Anterior cingulate cortex (tissue), 58 donors: ENCODE measurements around the gene ST6GALNAC1.
A peak's percentile ranks its signal among the peaks of the same experiment; 100 is the strongest.
"Not testable (repeated sequence)": the region's sequence is repeated elsewhere in the genome, so short reads cannot be mapped to it uniquely, and the experiment has no call there.

Experiments
- DNase-seq, 58 donors: peaks; one replicate each; lab custom pipeline; 2025; lab: John Stamatoyannopoulos, UW

The ST6GALNAC1 gene

DNA sequence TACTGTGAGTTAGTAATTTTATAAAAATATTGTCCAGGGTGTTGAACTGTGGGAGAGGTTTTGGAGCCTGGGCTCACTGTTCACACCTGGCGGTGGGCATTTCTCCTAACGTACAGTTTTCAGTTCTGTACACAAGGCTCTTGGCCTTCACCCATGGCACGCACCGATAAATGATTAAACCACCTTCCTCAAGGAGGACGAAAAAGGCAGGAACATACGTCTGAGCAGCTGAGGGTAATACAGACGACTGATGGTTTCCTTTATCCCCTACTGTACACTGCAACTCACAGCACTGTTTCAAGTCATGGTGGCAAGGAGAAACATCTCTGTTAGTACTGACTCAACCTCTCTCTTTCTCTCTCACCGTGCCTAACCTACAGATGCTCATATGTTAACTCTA is 1.4 kb upstream of the ST6GALNAC1 start:
- no peak for DNase-seq

DNA sequence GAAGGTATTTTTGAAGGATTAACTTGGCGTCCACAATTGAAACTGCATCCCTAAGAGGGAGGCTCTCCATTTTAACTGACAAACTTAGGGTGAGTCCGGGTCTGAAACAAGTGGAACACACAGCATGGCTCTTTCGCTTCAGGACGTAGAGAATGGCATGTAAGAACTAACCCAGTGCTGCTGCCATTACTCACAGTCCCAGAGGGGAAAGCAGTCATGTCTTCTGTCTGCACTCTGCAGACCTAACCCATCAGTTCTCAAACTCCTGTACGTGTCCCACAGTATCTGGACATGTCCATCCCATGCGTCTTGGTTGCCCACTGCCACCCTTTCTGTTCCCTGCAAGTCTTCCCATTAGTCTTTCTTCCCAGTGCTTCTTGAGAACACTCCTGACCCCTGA is 563 bp downstream of the ST6GALNAC1 start:
- no peak for DNase-seq

DNA sequence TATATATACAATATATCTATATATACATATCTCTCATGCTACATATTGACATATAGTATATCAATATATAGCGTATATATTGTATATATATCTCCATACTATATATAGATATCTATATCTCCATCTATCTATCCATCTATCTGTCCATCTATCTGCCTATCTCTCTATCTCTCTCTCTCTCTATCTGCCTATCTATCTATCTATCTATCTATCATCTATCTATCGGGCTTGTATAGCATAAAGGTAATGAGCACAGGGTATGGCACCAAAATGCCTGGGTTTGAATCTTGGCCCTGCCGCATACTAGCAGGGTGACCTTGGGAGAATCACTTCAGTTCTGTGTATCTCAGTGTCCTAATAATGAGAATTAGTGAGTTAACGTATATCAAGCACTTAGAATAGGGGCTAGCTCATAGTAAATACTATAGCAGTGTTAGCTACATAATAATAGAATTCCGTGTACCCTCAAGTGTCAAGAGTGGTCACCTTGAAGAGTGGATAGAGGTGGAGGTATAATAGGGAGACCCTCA is 1.5 kb downstream of the ST6GALNAC1 start:
- DNase-seq, result no peak

DNA sequence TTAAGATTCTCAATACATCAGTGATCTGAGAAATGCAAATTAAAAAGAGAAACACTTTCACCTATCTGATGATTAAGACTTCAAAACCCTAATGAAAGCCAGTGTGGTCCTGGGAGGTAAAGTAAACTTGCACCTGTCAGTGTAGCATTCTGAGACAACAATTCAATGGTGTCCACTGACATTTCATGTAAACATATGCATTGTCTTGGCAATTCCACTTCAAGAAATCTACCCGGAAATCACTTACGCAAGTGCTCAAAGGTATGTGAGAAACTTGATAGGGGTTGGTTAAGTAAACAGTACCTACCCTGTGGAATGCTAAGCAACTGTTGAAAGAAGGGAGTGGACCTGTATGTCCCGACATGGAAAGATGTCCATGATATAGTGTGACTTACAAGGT is 2.1 kb downstream of the ST6GALNAC1 start:
- DNase-seq, result no peak

DNA sequence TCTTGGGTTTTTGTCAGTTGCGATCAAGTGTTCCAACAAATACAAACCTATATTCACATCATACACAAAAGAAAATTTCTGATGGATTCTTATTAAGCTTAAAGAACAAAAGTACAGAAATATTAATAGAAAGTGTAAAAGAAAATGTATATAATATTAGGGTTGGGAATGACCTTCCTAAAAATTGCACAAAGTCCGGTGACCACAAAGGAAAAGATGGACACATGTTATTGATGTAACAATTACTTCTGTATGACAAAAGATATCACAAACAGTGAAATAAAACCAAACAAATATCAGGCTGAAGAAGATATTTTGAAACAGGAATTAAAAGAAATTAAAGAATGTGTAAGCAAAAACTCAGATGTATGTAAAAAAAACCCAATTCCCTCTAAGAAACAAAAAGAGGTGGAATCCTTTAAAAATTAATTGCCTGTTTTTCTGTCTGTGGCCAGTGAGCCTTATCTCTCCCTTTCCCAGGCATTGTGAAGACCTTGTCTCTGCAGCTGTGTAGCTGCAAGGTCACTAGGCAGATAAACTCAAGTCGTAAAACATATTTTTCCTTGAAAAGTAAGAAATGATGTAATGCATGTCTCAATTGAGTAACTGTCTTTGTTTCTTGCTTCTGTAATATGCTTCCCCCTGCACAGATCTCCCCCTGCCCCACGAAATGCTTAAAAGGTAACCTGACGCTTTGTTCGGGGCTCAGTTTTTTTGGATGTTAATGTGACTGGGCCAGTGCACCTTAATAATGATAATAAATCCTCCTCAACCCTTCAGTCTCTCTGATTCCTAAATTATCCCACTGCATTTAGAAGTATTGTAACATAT is 2.8 kb downstream of the ST6GALNAC1 start:
- no peak for DNase-seq

DNA sequence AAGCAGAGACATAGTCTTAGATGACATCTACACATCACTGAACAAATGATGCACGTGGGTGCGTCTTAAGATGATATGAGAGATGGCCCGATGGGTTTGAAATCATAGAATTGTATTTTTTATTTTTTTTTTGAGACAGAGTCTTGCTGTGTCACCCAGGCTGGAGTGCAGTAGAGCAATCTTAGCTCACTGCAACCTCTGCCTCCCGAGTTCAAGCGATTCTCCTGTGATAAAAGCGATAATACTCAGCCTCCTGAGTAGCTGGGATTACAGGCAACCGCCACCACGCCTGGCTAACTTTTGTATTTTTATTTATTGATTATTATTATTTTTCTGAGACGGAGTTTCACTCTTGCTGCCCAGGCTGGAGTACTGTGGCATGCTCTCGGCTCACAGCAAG is 5.3 kb downstream of the ST6GALNAC1 start:
- DNase-seq, result no peak

DNA sequence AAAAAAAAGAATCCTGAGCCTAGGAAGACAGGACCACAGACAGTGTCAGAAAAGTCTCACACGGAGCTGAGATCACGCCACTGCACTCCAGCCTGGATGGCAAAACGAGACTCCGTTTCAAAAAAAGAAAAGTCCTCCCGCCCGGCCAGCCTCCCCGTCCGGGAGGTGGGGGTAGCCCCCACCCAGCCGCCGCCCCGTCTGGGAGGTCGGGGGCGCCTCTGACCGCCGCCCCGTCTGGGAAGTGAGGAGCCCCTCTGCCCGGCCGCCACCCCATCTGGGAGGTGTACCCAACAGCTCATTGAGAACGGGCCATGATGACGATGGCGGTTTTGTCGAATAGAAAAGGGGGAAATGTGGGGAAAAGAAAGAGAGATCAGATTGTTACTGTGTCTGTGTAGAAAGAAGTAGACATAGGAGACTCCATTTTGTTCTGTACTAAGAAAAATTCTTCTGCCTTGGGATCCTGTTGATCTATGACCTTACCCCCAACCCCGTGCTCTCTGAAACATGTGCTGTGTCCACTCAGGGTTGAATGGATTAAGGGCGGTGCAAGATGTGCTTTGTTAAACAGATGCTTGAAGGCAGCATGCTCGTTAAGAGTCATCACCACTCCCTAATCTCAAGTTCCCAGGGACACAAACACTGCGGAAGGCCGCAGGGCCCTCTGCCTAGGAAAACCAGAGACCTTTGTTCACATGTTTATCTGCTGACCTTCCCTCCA is 6.9 kb downstream of the ST6GALNAC1 start:
- not testable (repeated sequence) for DNase-seq

DNA sequence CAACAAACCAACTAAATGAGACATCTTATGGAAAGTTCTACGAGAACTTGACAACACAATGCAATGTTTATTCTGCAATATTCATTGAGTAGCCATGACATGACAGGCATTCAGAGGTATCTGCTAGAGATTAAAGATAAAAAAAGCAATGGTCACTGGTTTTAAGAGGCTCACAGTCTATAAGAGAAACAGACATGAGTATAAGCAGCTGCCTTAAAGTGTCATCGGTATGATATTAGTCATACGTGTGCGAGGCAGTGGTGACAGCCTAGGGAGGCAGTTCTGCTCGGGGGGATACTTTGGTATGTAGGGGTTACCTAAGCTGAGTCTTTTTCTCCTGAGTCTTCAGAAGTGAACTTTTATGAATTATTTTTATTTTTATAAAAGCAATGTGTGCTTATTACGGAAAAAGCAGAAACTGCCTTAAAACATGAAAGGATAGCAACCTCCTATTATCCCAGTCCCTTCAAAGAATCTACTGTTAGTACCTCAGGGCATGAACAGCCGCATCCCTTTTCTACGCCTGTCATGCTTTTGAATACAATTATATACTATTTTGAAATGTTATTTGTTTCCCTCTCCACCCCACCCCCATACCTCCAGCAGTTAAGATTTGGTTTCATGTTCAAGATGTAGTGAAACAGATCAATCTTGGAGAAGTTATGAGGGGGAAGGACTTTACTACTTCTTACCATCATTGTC is 7.7 kb downstream of the ST6GALNAC1 start:
- DNase-seq, result no peak

DNA sequence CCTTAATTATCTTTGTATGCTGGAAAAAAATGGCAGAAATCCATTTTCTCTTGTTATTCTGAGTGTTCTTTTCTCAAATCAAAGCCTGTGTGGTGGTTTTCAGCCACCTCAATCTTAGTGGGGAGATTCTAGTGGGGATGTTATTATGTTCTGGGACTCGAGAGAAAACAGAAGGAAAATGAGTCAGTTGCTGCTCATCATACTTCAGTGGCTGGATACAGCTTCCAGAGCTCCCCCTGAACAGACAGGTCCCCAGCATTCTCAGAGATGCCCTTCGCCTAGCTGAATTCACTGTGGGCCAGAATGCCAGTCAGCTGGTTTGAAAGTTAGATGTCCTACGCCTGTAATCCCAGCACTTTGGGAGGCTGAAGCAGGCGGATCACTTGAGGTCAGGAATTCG is 8.5 kb downstream of the ST6GALNAC1 start:
- no peak for DNase-seq

DNA sequence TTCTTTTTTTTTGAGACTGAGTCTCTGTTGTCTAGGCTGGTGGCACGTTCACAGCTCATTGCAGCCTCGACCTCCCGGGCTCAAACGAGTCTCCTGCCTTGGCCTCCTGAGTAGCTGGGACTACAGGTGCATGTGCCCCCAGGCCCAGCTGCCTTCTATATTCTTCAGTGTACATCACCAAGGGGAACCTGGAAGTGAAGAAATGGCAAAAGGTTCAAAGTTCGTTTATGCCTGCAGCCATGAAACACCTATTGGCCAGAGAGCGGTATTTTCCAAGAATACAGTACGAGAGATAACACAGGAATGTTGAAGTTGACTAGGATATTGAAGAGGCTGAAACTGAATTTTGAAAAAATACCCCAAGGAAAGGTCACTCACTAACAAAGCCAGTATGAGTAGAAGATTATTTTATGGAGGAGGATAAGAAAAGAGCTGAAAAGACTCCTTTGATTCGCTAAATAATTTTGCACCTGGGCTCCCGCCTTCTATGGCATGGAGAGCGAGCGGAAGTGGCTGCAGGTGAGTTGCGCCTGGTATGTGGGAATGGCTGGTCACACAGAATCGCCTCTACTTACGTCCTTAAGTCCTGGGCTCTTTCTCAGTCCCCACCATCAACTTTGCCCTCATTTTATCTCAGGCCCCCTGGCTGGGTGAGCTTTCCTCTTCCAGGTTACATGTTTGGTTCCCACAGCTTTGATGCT is 9.8 kb downstream of the ST6GALNAC1 start:
- no peak for DNase-seq

DNA sequence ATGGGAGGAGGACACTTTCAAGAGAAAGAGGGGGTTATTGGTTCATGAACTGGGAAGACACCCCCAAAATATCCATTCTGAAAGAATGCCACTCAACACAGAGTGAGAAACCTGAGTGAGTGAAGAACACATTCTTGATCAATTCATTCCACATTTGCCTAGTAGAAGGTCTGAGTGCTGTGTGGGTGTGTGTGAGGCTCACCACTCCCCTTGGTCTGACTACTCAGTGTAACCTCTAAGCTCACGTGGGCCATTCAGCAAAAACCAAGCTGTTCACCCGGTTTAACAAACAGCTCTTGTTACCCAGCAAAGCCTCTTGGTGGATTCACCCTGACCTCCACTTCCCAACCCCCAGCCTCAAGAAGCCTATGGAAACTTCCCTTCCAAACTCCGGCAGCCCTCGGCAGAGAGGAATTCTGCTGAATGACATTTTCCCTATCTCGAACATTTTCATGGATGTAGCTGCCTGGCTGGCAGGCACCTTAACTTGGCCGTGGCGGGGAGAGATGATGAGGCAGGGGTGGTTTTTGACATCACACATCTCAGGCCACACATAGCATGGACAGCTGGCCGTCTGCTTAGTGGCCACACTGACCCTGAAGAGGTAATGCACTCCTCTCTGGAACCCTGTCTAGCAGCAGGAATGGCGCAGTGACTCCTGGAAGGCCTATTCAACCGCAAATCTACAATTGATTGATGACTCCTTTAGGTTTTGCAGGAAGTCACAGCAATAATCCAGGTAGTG is 11.6 kb downstream of the ST6GALNAC1 start:
- DNase-seq, result no peak

DNA sequence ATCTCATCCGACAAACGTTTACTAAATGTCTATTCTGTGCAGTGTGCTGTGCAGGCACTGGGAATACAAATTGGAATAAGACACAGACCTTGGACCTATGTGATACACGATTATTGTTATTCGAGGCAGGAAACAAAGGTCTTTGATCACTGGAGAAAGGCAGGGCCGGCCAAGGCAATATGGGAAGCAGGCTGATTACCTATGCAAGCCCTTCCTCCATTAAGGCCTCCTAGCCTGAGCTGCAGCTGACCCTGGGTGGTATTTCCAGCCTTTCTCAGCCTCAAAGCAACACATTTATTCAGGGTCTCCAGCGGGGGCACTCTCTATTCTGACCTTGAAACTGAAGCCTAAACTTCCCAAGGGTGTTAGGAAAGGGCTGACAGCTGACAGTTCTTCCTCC is 13.4 kb downstream of the ST6GALNAC1 start:
- no peak for DNase-seq

DNA sequence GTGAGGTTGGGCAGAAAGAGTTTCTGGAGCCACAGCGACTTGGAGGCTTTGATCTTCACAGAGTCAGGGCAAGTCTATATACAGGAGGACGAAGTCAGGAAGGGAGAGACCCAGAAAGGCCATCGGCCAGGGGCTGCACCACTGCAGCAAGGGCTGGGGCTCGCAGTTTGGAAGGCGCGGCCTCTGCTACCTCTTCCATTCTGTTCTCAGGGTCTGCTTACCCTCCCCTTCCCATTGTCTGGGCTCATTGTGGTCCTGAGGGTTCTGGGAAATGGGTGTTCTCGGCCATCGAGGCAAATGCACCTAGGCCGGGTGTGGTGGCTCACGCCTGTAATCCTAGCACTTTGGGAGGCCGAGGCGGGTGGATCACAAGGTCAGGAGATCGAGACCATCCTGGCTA is 16.0 kb downstream of the ST6GALNAC1 start:
- DNase-seq, result no peak

DNA sequence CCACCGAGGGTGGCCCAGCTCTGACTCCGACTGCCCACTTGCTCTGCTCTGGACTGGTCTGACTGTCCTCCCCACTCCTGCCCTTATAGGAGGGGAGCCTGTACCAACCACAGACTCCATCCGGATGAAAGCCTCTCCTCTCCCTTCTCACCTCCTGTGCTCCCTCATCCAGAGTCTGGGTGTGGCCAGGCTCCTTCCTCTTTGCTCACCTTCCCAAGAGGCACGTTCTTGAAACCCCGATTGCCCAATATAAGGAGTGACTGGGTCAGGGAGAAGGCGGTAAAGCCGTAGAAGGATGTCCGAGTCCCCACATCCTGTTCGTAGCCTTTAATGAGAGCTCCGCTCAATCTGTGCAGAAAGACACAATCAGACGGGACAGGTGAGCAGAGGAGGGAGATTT is 17.1 kb downstream of the ST6GALNAC1 start:
- no peak for DNase-seq

DNA sequence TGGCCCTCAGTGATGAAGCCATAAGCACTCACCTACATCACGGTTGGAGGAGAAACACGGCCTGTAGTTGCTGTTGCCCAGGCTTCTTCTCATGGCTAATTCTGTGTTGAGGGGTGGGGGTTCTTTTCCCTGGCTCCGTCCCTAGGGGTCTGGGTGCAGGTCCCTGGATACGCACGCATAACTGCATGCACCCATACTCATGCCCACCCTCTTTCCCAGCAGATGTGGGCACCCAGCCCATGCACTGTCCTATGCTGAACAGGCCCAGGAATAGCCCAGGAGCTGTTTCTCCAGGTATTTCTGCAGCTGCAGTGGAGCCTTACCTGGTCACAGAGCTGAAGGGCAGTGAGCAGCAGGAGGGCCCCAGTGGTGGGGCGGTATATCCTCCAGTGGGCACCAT is 18.1 kb downstream of the ST6GALNAC1 start:
- DNase-seq, result no peak

DNA sequence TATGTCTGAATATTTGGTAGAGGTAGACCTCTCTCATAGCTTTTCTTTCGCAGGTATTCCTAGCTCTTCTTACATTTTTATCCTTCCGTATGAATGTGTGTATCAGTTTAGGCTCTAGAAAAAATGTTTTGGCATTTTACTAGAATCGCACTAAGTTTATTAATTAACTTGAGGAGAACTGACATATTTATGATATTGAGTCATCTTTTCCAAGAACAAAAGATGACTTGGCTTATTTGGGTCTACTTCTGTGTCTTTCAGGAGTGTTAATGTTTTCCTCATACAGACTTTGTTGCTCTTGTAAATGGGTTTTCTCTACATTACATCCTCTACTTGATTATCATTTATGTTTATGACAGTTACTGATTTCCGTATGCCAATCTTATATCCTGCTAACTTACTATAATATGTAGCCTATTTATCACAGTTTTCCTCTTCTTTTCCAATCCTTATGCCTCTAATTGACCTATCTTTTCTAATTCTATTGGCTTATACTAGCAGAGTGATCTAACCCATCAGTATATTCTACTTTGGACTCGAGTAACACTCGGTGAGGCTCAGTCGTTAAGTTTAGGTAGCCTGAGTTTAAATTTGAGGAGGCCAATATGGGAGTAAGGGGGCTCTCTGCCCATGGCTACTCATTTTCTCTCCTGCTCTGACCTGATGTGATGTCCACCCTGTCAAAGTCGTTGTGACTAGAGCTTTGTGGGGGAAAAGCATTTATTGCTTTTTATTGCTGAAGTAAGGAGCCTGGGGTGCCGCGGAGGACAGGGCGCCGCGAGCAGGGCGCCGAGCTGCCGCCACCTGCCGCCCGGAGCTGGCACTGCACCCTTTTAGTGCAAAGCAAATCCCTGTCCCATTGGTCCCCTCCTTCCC is 20.0 kb downstream of the ST6GALNAC1 start:
- peak in 48 of 58 donors; percentile 1 to 80 (median 35) for DNase-seq

DNA sequence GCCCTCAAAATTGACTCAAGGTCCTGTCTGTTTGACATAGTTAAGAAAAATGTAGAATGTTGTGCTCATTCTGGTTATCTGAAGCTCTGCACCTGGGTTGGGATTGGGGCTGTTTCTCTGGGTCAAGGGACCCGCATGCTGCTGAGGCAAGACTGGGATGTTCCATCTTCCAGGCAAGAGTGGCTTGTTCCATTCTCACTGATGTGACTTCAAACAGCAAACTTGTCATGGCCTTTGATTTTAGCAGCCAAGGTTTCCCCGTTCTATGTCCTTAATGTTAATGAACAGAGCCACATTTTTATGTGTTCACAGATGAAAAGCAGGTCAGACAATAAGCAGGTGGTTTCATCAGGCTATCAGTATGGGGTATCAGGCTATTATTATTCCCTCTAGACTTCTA is 25.7 kb downstream of the ST6GALNAC1 start:
- no peak for DNase-seq

DNA sequence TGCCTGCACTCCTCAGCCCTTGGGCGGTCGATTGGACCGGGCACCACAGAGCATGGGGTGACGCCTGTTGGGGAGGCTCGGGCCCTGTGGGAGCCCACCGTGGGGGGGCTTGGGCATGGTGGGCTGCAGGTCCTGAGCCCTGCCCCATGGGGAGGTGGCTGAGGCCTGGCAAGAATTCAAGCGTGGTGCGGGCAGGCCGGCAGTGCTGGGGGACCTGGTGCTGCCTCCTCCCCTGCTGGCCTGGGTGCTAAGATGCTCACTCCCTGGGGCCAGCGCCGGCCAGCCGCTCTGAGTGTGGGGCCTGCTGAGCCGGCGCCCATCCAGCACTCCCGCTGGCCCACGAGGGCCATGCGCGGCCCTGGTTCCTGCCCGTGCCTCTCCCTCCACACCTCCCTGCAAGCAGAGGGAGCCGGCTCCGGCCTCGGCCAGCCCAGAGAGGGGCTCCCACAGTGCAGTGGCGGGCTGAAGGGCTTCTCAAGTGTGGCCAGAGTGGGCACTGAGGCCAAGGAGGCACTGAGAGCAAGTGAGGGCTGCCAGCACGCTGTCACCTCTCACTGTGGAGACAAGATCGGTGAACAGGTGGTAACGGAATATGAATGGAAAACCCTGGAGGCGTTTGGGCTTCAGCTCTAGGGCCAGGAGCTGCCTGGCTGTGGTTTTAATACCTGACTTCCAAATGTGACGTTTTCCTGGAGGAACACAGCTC is 28.5 kb downstream of the ST6GALNAC1 start:
- no peak for DNase-seq
